Tibial nerve (tissue), 4 donors: ENCODE data around the gene MTERF1.

Experiments used
- CTCF ChIP-seq, 5 experiments: fragments of 200-600 bp in 3 of 5; fragments of 450-650 bp in 2 of 5; sonication (generic) in 3 of 5; IDR thresholded peaks; one replicate each; pipeline ENCODE4 v1.5.1; 2016 to 2019; ENCODE audit warnings: antibody characterized with exemption in 5 of 5, mild to moderate bottlenecking in 3 of 5, moderate library complexity in 2 of 5
- EP300 ChIP-seq, 2 donors: sonication (generic); formaldehyde crosslinking; IDR thresholded peaks; one replicate each; pipeline ENCODE4 v1.6.1; 2017; ENCODE audit warnings: antibody characterized with exemption in 2 of 2, mild to moderate bottlenecking in 1 of 2
- POLR2A ChIP-seq, 2 donors: fragments of 450-650 bp; IDR thresholded peaks; one replicate each; pipeline ENCODE4 v1.6.1; 2017; ENCODE audit warnings: antibody characterized with exemption in 2 of 2, mild to moderate bottlenecking in 2 of 2, moderate library complexity in 2 of 2

- TF ChIP-seq CTCF (IDR thresholded peaks at IDR 0.05): no peak
- no peak for TF ChIP-seq POLR2A (IDR thresholded peaks at IDR 0.05)
- no peak for TF ChIP-seq EP300 (IDR thresholded peaks at IDR 0.05)
Observed at GRCh38 chr7:91913612-91914011, 33.1 kb upstream of the MTERF1 start.
